HG03460 (cell line): ENCODE measurements around the gene HLA-G.
"Not testable (repeated sequence)": the region's sequence is repeated elsewhere in the genome, so short reads cannot be mapped to it uniquely, and the experiment has no call there.

Source experiments
- ATAC-seq: cut with Tn5 transposase; IDR thresholded peaks from one replicate; pipeline ENCODE4 v1.9.1; 2021; ENCODE audit not compliant: unreplicated experiment

The HLA-G gene

DNA sequence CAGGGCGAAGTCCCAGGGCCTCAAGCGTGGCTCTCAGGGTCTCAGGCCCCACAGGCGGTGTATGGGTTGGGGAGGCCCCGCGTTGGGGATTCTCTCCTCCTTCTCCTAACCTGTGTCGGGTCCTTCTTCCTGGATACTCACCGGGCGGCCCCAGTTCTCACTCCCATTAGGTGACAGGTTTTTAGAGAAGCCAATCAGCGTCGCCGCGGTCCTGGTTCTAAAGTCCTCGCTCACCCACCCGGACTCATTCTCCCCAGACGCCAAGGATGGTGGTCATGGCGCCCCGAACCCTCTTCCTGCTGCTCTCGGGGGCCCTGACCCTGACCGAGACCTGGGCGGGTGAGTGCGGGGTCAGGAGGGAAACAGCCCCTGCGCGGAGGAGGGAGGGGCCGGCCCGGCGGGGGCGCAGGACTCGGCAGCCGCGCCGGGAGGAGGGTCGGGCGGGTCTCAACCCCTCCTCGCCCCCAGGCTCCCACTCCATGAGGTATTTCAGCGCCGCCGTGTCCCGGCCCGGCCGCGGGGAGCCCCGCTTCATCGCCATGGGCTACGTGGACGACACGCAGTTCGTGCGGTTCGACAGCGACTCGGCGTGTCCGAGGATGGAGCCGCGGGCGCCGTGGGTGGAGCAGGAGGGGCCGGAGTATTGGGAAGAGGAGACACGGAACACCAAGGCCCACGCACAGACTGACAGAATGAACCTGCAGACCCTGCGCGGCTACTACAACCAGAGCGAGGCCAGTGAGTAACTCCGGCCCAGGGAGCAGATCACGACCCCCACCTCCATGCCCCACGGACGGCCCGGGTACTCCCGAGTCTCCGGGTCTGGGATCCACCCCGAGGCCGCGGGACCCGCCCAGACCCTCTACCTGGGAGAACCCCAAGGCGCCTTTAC lies at the start of gene HLA-G:
TSS of gene HLA-G (plus strand) at position 247 of the 892 bp plus-strand sequence. CDS start at position 267, 20 bp downstream.
- ATAC-seq = no peak

DNA sequence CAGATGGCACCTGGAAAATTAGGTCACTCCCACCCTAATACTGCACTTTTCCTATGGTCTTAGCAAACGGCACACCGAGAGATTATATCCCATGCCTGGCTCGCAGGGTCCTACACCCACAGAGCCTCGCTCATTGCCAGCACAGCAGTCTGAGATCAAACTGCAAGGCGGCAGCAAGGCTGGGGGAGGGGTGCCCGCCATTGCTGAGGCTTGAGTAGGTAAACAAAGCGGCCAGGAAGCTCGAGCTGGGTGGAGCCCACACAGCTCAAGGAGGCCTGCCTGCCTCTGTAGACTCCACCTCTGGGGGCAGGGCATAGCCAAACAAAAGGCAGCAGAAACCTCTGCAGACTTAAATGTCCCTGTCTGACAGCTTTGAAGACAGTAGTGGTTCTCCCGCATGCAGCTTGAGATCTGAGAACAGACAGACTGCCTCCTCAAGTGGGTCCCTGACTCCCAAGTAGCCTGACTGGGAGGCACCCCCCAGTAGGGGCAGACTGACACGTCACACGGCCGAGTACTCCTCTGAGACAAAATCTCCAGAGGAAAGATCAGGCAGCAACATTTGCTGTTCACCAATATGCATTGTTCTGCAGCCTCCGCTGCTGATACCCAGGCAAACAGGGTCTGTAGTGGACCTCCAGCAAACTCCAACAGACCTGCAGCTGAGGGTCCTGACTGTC lies 47.5 kb upstream of the HLA-G start:
- not testable (repeated sequence) for ATAC-seq

DNA sequence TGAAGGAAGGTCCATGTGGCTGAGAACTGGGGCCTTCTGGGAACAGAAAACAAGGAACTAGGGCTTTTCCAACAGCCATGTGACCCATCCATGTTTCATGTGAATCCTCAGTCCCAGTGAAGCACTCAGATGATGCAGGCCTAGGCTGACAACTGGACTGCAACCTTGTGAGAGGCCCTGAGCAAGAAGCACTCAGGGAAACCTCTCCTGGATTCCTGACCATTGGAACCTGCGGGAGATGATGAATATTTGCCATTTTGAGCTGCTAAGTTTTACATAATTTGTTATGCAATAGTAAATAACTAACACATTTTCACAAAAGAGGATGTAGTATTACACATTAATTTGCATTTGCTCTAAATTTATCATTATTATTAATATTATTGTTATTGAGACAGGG lies 38.4 kb upstream of the HLA-G start:
- no peak for ATAC-seq

DNA sequence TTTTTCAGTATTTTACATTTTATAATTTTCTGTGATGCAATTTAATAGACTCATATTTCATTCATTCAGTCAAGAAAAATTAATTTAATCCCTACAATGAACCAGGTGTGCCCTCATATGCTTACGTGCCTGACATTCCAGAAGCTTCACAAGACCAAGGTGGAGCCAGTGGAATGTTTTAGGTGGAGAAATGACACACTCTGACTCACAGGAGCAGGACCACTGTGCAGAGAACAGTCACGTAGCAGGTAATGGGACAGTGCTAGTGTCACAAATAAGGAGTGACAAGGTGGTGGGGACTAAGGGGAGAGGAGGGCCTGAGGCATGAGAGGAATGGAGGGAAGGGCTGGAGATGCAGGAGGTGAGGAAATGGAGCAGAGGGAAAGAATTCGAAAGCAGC lies 37.0 kb upstream of the HLA-G start:
- ATAC-seq = no peak

DNA sequence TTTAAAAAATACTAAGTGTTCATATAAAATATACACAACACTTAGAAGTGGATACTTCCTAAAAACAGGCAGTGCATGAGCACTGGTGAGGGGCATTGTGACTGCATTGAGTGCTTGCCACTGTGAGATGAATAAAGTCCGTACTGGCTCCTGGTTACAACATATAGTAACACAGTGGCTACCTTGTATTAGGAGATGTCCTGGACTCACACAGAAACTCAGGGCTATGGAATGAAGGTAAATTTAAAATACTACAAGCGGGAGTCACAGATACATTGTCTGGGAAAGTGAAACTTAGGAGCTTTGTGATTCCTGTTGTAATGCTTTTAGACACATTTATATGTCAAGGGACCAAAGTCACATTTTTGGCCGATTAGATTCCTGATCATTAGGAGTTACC lies 36.5 kb upstream of the HLA-G start:
- ATAC-seq = no peak

DNA sequence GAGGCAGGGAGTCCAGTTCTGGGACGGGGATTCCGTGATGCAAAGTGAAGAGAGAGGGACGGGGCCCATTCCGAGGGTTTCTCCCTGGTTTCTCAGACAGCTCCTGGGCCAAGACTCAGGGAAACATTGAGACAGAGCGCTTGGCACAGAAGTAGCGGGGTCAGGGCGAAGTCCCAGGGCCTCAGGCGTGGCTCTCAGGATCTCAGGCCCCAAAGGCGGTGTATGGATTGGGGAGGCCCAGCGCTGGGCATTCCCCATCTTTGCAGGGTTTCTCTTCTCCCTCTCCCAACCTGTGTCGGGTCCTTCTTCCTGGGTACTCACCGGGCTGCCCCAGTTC lies 35.9 kb upstream of the HLA-G start:
- ATAC-seq = no peak

DNA sequence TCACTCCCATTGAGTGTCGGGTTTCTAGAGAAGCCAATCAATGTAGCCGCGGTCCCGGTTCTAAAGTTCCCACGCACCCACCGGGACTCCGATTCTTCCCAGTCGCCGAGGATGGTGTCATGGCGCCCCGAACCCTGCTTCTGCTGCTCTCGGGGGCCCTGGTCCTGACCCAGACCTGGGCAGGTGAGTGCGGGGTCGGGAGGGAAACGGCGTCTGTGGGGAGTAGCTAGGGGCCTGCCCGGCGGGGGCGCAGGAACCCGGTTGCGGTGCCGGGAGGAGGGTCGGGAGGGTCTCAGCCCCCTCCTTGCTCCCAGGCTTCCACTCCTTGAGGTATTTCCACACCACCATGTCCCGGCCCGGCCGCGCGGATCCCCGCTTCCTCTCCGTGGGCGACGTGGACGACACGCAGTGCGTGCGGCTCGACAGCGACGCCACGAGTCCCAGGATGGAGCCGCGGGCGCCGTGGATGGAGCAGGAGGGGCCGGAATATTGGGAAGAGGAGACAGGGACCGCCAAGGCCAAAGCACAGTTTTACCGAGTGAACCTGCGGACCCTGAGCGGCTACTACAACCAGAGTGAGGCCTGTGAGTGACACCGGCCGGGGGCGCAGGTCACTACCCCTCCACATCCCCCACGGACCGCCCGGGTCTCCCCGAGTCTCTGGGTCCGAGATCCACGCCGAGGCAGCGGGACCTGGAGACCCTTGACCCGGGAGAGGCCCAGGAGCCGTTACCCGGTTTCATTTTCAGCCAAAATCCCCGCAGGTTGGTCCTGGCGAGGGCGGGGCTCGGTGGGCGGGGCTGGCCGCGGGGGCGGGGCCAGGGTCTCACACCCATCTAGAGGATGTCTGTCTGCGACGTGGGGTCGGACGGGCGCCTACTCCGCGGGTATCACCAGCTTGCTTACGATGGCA lies 35.2 kb upstream of the HLA-G start:
- peak; percentile 54 for ATAC-seq

DNA sequence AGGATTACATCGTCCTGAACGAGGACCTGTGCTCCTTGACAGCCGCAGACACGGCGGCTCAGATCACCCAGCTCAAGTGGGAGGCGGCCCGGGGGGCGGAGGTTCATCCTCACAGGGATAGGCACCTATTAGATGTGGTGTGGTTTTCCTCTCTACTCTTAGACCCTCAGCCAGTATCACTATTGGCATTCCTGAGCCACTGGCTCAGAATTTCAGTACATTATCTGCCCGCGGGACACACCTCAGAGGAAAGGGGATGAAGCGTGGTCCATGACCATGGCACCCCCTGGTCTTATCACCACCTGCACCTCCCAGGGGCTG lies 34.6 kb upstream of the HLA-G start:
- ATAC-seq = no peak

DNA sequence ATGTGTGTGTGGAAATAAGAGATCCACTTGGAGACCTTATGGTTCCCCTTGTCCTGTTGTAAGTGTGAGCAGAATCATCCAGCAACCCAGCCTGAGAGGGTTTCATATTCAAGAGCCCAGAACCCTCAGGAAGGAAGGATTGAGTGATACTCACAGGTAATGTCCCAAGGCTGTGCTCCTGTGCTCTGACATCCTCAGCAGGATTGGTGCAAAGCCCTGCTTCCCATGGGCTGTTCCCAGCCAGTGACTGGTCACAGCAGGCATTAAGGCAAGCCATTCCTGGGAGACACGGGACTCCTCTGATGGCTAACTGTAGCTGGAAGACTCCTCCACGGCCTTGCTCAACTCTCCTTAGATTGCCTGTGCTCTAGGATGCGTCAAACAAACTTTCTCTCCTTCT lies 33.8 kb upstream of the HLA-G start:
- no peak for ATAC-seq

DNA sequence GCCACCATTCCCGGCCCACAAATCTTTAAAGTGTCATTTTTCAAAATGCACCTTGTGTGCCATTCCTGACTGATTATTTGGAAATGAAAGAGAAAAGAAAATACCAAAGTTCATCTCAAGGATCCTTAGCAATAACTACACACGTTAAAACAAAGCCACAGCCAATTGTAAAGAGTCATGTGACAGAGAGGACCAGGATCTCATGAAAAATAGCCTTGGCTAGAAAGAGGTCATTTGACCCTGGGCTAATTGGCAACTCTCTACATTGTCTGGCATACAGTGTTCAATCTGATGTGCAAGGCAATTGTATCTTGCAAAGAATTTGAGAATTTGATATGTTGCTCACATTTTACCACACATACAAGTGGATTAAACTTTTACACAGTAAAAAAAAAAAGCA lies 31.6 kb upstream of the HLA-G start:
- no peak for ATAC-seq

DNA sequence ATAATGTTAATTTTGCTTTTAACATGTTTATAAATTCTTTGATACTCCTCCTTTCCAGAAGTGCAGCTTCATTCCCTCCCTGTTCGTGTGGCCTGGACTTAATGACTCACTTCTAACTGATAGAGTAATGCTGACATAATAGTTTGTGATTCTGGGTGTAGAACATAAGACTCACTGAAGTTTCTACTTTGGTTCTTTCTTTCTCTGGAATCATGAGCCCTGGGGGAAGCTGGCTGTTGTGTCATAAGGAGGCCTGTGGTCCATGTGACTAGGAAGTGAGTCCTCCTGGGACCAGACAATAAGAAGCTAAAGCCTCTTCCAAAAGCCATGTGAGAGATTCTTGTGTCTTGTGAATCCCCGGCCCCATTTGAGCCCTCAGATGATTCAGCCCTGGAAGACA lies 30.5 kb upstream of the HLA-G start:
- no peak for ATAC-seq

DNA sequence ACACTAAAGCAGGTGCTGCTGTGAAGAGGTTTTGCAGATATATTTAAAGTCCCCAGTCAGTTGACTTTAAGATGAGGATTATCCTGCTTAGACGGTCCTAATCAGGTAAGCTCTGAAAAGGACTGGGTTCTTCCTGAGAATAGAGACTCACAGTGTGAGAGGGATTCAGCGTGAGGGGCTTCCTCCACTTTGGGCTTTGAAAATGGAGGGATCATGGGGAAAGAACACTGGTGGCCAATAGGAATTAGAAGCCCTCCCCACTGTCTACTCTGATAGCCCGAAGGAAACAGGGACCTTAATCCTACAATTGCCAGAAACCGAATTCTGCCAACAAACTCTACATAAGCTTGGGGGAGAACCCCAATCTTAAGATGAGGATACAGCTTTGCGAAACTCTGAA lies 29.7 kb upstream of the HLA-G start:
- ATAC-seq = no peak

DNA sequence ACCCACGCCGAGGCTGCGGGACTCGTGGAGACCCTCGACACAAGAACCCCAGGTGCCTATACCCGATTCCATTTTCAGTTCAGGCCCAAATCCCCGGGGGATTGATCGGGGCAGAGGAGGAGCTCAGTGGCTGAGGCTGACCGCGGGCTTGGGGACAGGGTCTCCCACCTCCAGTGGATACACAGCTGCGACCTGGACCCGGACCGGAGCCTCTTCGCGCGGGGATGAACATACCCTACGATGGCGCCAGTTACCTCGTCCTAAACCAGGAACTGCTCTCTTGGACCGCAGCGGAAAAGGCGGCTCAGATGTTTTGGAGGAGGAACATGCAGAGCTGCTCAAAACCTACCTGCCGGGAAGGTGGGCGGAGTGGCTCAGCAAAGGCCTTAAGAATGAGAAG lies 27.4 kb upstream of the HLA-G start:
- no peak for ATAC-seq

DNA sequence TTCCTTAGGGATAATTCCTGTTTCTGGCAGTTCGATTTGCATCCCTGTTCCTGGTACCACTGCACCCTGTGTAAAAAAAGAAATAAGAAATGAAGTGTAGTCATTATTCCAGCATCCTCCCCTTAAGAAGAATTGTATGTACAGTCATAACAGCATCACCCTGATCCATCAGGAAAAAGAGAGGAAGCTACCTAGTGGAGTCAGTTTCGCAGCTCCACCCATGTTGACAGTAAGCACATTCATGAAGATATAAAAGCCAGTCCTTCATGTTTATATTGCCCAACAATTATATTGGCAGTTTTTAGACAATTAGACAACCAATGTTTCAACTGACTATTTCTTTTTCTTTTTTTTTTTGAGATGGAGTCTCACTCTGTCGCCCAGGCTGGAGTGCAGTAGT lies 21.2 kb upstream of the HLA-G start:
- no peak for ATAC-seq

DNA sequence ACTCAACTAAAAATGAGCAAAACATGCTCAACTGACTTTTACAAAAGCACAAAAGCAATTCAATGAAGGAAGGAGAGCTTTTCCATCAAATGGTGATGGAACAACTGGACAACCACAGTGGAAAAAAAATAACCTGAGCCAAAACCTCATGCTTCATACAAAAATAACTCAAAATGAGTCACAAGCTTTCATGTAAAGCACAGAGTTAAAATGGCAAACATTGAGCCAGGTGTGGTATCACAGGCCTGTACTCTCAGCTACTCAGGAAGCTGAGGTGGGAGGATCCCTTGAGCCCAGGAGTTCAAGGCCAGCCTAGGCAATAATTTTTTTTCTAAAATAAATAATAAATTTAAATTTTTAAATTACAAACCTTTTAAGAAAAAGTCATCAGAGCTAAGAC lies 18.4 kb upstream of the HLA-G start:
- no peak for ATAC-seq

DNA sequence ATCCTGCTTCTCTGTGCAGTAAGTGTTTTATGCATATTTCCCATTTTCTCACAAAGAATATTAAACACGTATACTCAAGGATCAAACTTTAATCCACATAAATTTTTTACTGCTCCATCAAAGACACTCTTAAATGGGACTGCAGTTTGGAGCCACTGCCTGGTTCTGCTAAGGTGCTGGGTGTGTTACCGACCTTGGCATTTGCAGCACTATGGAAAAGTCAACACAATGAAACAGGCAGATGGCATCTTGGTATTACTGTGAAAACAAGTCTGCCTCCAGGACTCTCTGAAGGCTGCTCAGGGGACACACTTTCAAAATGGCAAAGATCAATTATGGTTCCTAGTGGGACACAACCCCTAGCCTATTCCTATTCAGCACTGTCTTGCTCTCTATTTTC lies 17.3 kb upstream of the HLA-G start:
- no peak for ATAC-seq

DNA sequence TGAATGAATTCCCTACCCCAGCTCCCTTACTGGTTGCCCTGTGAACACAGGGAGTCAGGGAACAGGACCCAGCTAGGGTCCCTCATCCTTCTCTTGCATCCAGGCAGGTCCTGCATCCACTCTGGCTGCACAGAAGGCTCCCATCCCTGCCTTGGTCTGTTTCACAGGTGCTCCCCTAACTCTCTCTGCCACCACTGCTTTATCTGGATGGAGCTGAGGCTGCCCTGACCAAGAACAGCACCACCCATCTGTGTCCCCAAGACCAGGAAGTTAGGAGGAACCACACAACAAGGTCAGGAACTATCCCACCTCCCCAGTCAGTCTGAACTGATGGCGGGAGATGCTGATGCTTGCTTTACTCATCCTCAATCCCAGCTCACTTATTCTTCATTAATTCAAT lies 16.2 kb upstream of the HLA-G start:
- ATAC-seq = no peak

DNA sequence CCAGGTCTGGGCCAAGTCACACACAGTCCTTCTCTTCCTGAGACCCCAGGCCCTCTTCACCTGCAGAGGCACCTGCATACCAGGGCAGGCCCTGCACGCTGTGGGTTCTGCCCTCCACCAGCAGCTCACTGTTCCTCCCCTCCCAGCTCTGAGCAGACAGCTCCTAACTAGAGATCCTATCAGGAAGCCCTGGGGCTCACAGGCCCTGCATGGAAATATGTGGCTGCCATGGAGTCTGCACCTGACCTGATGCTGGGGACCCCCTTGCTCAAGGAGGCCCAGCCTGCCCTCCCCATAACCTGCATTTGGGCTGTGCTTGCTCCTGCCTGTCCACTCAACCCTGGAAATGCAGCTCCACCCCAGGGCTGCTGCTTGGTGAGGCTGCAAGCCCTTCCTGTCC lies 14.6 kb upstream of the HLA-G start:
- no peak for ATAC-seq

DNA sequence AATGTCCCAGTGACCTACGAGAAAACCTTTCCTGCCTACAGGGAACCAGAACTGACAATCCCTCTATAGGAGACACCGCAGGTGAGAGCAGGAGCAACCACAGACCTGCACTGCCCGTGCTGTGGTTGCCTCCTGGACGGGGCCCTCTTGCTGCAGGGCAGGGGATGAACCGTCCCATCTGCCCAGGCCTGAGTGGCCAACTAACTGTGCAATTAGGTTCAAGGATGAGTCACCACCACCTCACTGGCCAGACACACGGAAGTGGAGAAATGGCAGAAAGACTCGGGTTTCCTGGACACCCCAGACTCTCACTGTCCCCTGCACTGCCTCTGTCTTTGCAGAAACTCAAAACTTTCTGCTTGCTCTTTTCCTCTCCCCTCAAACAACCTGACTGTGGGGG lies 13.8 kb upstream of the HLA-G start:
- ATAC-seq = no peak

DNA sequence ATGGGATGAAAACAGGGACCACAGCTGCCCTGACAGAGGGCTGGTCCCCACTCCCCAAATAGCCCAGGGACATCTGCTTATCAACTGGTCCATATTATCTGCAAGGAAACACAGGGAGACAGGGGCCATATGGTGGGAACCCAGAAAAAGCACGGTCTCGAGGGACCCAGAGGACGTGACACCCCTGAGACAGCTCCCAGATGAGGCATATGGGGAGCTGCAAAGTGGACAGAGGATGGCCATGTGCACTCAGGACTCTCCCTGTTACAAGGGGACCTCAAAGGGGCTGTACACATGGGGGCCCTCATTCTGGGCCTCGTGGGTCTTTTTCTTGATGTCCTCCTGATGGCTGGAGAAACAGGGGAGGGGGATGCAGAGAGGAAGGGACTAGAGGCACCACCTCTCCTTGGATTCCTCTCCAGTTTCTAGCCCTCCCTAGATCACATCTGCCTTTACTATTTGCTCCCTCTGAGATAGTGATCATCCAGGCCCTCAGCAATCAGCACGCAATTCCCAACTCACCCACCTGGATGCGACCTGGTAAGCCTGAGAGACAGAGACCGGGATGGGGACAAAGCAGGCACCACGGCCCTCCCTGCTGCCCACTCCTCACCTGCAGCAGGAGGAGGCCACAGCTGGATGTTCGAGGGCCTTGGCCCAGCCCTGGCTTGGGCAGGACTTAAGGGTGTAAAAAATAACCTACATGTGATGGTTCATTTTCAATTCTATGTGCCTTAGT lies 13.1 kb upstream of the HLA-G start:
- no peak for ATAC-seq

DNA sequence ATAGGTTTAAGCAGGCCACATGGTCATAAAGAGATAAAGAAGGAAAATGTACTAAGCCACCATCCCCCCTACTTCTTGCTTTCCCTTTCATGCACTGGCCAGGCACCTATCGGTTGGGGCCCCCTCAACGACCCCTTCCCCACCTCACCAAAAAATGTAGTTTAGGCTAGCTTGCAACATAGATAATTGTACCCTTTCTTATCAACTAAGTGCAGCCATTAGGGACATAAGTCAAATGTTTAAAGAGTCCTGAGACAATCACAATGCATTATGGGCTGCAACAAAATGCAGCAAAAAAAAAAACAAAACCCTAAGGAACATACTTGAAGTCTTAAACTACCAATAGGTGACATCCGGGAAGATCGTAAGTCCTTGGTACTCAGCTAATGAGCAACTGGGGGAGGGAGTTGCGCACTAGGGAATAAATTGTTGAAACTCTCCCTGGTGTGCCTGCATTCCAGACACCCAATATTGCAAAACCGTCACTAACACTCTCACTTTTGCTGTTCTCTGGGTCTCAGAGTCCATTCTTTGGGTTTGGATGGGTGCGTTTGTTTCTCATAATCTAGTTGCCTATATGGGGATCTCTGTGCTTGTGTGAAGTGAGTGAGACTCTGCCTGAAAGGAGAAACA lies 12.4 kb upstream of the HLA-G start:
- no peak for ATAC-seq
